HepG2 (cell line): ENCODE measurements around the gene LOXL3. TPM values are rescaled to one million over a fixed set of nuclear protein-coding genes. Genes with fewer than 3 reads are reported as not detected.
A peak's percentile ranks its signal among the peaks of the same experiment; 100 is the strongest.

Experiments
- AGO2 ChIP-seq: fragments of 200-400 bp; formaldehyde crosslinking; optimal IDR thresholded peaks from 2 replicates; pipeline ENCODE3; 2017; ENCODE audit warnings: mild to moderate bottlenecking, low read depth, low read length, moderate library complexity
- CEBPB ChIP-seq: IDR thresholded peaks from 2 replicates; pipeline ENCODE4 v1.6.1; 2011; ENCODE audit warnings: low read depth, low read length, improper control_type of control experiment, borderline replicate concordance
- ELF1 ChIP-seq: sonication (generic); formaldehyde crosslinking; IDR thresholded peaks from 2 replicates; pipeline ENCODE4 v1.4.0; 2020; ENCODE audit warnings: missing genetic modification reagents
- GPN1 ChIP-seq: sonication (generic); formaldehyde crosslinking; IDR thresholded peaks from 2 replicates; pipeline ENCODE4 v1.5.1; 2020; ENCODE audit warnings: missing genetic modification reagents, borderline replicate concordance
- KLF13 ChIP-seq: sonication (generic); formaldehyde crosslinking; IDR thresholded peaks from 2 replicates; pipeline ENCODE4 v1.4.0; 2020; ENCODE audit warnings: mild to moderate bottlenecking, missing genetic modification reagents
- MAF1 ChIP-seq: sonication (generic); formaldehyde crosslinking; IDR thresholded peaks from 2 replicates; pipeline ENCODE4 v1.5.0; 2020; ENCODE audit warnings: missing genetic modification reagents, borderline replicate concordance
- MAZ ChIP-seq, 2 experiments: sonication (generic) in 1 of 2; formaldehyde crosslinking in 1 of 2; IDR thresholded peaks; 2 replicates each; pipeline versions ENCODE4 v1.5.0 to v1.6.1; 2012 to 2020; ENCODE audit warnings: low read depth in 2 of 2, mild to moderate bottlenecking in 2 of 2, borderline replicate concordance in 1 of 2, improper control_type of control experiment in 1 of 2, low read length in 1 of 2, missing genetic modification reagents in 1 of 2, moderate library complexity in 1 of 2
- NFKB2 ChIP-seq: sonication (generic); formaldehyde crosslinking; IDR thresholded peaks from 2 replicates; pipeline ENCODE4 v1.4.0; 2020; ENCODE audit warnings: missing genetic modification reagents, borderline replicate concordance
- POLR2AphosphoS5 ChIP-seq: IDR thresholded peaks from 2 replicates; pipeline ENCODE4 v1.6.1; 2012; ENCODE audit warnings: low read depth, low read length
- RAD21 ChIP-seq: fragments of 450-650 bp; formaldehyde crosslinking; IDR thresholded peaks from 2 replicates; pipeline ENCODE4 v1.5.0; 2020; ENCODE audit warnings: mild to moderate bottlenecking
- SRY ChIP-seq: sonication (generic); formaldehyde crosslinking; IDR thresholded peaks from 2 replicates; pipeline ENCODE4 v1.8.0; 2022; ENCODE audit warnings: mild to moderate bottlenecking, missing genetic modification reagents
- USF2 ChIP-seq, 2 experiments: sonication (generic) in 1 of 2; formaldehyde crosslinking in 1 of 2; IDR thresholded peaks; 2 replicates each; pipeline versions ENCODE4 v1.5.1 to v1.6.1; 2011 to 2020; ENCODE audit warnings: borderline replicate concordance in 1 of 2, low read depth in 1 of 2, low read length in 1 of 2, mild to moderate bottlenecking in 1 of 2, missing genetic modification reagents in 1 of 2, moderate library complexity in 1 of 2
- XBP1 ChIP-seq: sonication (generic); formaldehyde crosslinking; IDR thresholded peaks from 2 replicates; pipeline ENCODE4 v1.5.0; 2020; ENCODE audit warnings: missing genetic modification reagents
- XRCC5 ChIP-seq: fragments of 200-400 bp; formaldehyde crosslinking; optimal IDR thresholded peaks from 2 replicates; pipeline ENCODE3; 2017; ENCODE audit warnings: mild to moderate bottlenecking, low read length
- ZBTB7A ChIP-seq: sonication (generic); formaldehyde crosslinking; IDR thresholded peaks from 2 replicates; pipeline ENCODE4 v1.8.0; 2022; ENCODE audit warnings: mild to moderate bottlenecking, missing genetic modification reagents
- ZNF180 ChIP-seq: sonication (generic); formaldehyde crosslinking; IDR thresholded peaks from 2 replicates; pipeline ENCODE4 v1.4.0; 2020; ENCODE audit warnings: low read depth, missing genetic modification reagents, borderline replicate concordance
- ZNF770 ChIP-seq: sonication (generic); formaldehyde crosslinking; IDR thresholded peaks from 2 replicates; pipeline ENCODE4 v1.5.0; 2020; ENCODE audit warnings: mild to moderate bottlenecking, missing genetic modification reagents
- polyA plus RNA-seq, 8 experiments: library from polyadenylated mRNA; depleted of rRNA in 3 of 8; stranded (reverse) in 7 of 8; unstranded in 1 of 8; fragments of >200 nt; fragmentation: Illumina TruSeq in 4 of 8; extraction: Trizol in 4 of 8; gene quantifications; 2 replicates each; pipeline versions ENCODE4 v1.2.1 to v1.2.3, GENCODE V29; 2011 to 2016; ENCODE audit warnings: low read depth in 4 of 8, missing spikeins in 1 of 8, mixed read lengths in 1 of 8; ENCODE audit not compliant: insufficient read depth in 1 of 8
- total RNA-seq, 5 experiments: library from RNA; depleted of rRNA; stranded (reverse); fragments of >200 nt; fragmentation: Illumina TruSeq; extraction: Trizol; gene quantifications; 2 replicates each; pipeline ENCODE4 v1.2.3, GENCODE V29; 2016; ENCODE audit warnings: low read depth in 1 of 5
- TF ChIP-seq, protein P1 (sequence below): IDR thresholded peaks from 2 replicates; pipeline ENCODE4 v1.6.1; 2018; ENCODE audit warnings: missing genetic modification reagents
- TF ChIP-seq, protein P2 (sequence below): IDR thresholded peaks from 2 replicates; pipeline ENCODE4 v1.6.1; 2012; ENCODE audit warnings: low read length, improper control_type of control experiment

Gene LOXL3
- total and polyA plus RNA-seq, 2 of the 13 experiments (the other 11 are each of a cell fraction or from before 2014, with no cell fraction given): 0.55 to 6.5 TPM

GRCh38 chr2:74503506-74504475 lies 50.0 kb downstream of the LOXL3 start (continued):
- TF ChIP-seq, protein P1, sequence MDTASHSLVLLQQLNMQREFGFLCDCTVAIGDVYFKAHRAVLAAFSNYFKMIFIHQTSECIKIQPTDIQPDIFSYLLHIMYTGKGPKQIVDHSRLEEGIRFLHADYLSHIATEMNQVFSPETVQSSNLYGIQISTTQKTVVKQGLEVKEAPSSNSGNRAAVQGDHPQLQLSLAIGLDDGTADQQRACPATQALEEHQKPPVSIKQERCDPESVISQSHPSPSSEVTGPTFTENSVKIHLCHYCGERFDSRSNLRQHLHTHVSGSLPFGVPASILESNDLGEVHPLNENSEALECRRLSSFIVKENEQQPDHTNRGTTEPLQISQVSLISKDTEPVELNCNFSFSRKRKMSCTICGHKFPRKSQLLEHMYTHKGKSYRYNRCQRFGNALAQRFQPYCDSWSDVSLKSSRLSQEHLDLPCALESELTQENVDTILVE: no peak
- TF ChIP-seq MAF1 (CRISPR knock-in tag) (no peak), AGO2 (peak; percentile 12), ELF1 (CRISPR knock-in tag) (no peak), CEBPB (no peak), POLR2AphosphoS5 (peak; percentile 35; the same call in 1 of the 2 replicates), MAZ (IDR thresholded peaks at IDR 0.05; ENCODE audit: borderline replicate concordance, low read depth, low read length) (no peak; the same call in 1 of the 2 replicates), MAZ (CRISPR knock-in tag; IDR thresholded peaks at IDR 0.05; ENCODE audit: low read depth) (no peak), XRCC5 (peak; percentile 32), GPN1 (CRISPR knock-in tag) (no peak), NFKB2 (CRISPR knock-in tag) (peak; percentile 59; the same call in 1 of the 2 replicates), SRY (CRISPR knock-in tag) (peak; percentile 47; the same call in 1 of the 2 replicates), KLF13 (CRISPR knock-in tag) (no peak), ZNF180 (CRISPR knock-in tag) (no peak), RAD21 (peak; percentile 20; the same call in 1 of the 2 replicates), XBP1 (CRISPR knock-in tag) (no peak), ZBTB7A (CRISPR knock-in tag) (no peak), ZNF770 (no peak), USF2 (IDR thresholded peaks at IDR 0.05; ENCODE audit: low read depth, low read length) (no peak), USF2 (CRISPR knock-in tag; IDR thresholded peaks at IDR 0.05; ENCODE audit: borderline replicate concordance) (no peak; the same call in 1 of the 2 replicates)
- TF ChIP-seq, protein P2, sequence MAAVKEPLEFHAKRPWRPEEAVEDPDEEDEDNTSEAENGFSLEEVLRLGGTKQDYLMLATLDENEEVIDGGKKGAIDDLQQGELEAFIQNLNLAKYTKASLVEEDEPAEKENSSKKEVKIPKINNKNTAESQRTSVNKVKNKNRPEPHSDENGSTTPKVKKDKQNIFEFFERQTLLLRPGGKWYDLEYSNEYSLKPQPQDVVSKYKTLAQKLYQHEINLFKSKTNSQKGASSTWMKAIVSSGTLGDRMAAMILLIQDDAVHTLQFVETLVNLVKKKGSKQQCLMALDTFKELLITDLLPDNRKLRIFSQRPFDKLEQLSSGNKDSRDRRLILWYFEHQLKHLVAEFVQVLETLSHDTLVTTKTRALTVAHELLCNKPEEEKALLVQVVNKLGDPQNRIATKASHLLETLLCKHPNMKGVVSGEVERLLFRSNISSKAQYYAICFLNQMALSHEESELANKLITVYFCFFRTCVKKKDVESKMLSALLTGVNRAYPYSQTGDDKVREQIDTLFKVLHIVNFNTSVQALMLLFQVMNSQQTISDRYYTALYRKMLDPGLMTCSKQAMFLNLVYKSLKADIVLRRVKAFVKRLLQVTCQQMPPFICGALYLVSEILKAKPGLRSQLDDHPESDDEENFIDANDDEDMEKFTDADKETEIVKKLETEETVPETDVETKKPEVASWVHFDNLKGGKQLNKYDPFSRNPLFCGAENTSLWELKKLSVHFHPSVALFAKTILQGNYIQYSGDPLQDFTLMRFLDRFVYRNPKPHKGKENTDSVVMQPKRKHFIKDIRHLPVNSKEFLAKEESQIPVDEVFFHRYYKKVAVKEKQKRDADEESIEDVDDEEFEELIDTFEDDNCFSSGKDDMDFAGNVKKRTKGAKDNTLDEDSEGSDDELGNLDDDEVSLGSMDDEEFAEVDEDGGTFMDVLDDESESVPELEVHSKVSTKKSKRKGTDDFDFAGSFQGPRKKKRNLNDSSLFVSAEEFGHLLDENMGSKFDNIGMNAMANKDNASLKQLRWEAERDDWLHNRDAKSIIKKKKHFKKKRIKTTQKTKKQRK: no peak
